Tibial artery (tissue), 4 donors: Measurements from ENCODE around the gene CACNB3.
"Not testable (repeated sequence)": the region's sequence is repeated elsewhere in the genome, so short reads cannot be mapped to it uniquely, and the experiment has no call there.

Source experiments
- DNase-seq, 2 donors: peaks; one replicate each; pipeline ENCODE4 v3.0.0-alpha.2; 2019
- H3K27ac ChIP-seq, 2 donors: fragments of 200-600 bp; sonication (generic) in 1 of 2; 1 replicate in 1 of 2; 2 replicates in 1 of 2; pipeline ENCODE4 v1.5.1; 2018 to 2019; ENCODE audit warnings: mild to moderate bottlenecking in 1 of 2
- H3K27me3 ChIP-seq, 2 donors: fragments of 200-600 bp; sonication (generic) in 1 of 2; one replicate each; pipeline versions ENCODE4 v1.5.1 to v1.6.0; 2016 to 2019
- H3K36me3 ChIP-seq, 3 donors: fragments of 200-600 bp; sonication (generic) in 2 of 3; one replicate each; pipeline ENCODE4 v1.5.1; 2016 to 2019; ENCODE audit warnings: mild to moderate bottlenecking in 2 of 3
- H3K4me1 ChIP-seq, 4 donors: fragments of 200-600 bp; sonication (generic) in 2 of 4; 1 replicate in 3 of 4; 2 replicates in 1 of 4; pipeline ENCODE4 v1.5.1; 2016 to 2019
- H3K4me3 ChIP-seq, 2 donors: fragments of 200-600 bp; sonication (generic) in 1 of 2; 1 replicate in 1 of 2; 2 replicates in 1 of 2; pipeline ENCODE4 v1.5.1; 2018 to 2019; ENCODE audit warnings: mild to moderate bottlenecking in 2 of 2
- H3K9me3 ChIP-seq, 3 donors: fragments of 200-600 bp; sonication (generic) in 1 of 3; one replicate each; pipeline ENCODE4 v1.5.1; 2016 to 2019
- CTCF ChIP-seq, 2 experiments: fragments of 200-600 bp in 1 of 2; fragments of 450-650 bp in 1 of 2; IDR thresholded peaks; one replicate each; pipeline ENCODE4 v1.5.1; 2017 to 2019; ENCODE audit warnings: antibody characterized with exemption in 2 of 2, mild to moderate bottlenecking in 1 of 2, moderate library complexity in 1 of 2
- intact Hi-C: fragments of 100-400 bp; cut with DNase I; formaldehyde crosslinking; loops from one replicate; pipeline ENCODE4 v1.15.0; 2023; ENCODE audit warnings: low total_unique reads

The CACNB3 gene

GRCh38 chr12:48858043-48858442, 39.7 kb downstream of the CACNB3 start:
- H3K36me3 ChIP-seq: peaks cover 0 to 5% (median 0%) of the 10 kb centered on the region in 3 donors
- no peaks in the 10 kb centered on the region for H3K9me3 ChIP-seq
- peaks cover 0 to 3% (median under 1%) of the 10 kb centered on the region in 4 donors for H3K4me1 ChIP-seq
- no peak for TF ChIP-seq CTCF (IDR thresholded peaks at IDR 0.05)
- no peak overlapping the region for H3K4me3 ChIP-seq
- intact Hi-C loops: no loop called here
- peaks cover 0 to 10% of the 10 kb centered on the region in 2 donors for H3K27me3 ChIP-seq
- DNase-seq: no peak
- H3K27ac ChIP-seq: no peak overlapping the region

- Histone ChIP-seq H3K9me3 (no peaks in the 10 kb centered on the region), H3K4me3 (no peak overlapping the region), H3K4me1 (peaks cover 0 to 5% (median 0%) of the 10 kb centered on the region in 4 donors), H3K36me3 (peaks cover 0 to 5% (median 0%) of the 10 kb centered on the region in 3 donors), H3K27ac (no peak overlapping the region), H3K27me3 (peaks cover 0 to 25% of the 10 kb centered on the region in 2 donors)
- intact Hi-C loops: loop anchor here (10.0 kb wide), 1 partner anchor 125 kb away; no protein-coding TSS in a partner anchor
- TF ChIP-seq CTCF (IDR thresholded peaks at IDR 0.05): no peak
- no peak for DNase-seq
These were observed 41.3 kb downstream of the CACNB3 start for GRCh38 chr12:48859607-48860006.

GRCh38 chr12:48860236-48860635, 41.9 kb downstream of the CACNB3 start:
- H3K4me1 ChIP-seq, H3K36me3 ChIP-seq, H3K9me3 ChIP-seq, DNase-seq, H3K4me3 ChIP-seq, H3K27ac ChIP-seq: not testable (repeated sequence)
- intact Hi-C loops: loop anchor here (10.0 kb wide), 1 partner anchor 125 kb away; no protein-coding TSS in a partner anchor
- H3K27me3 ChIP-seq: peaks cover 0 to 30% of the 10 kb centered on the region in 2 donors

GRCh38 chr12:48861111-48861510, 42.8 kb downstream of the CACNB3 start:
- peaks cover 0 to 12% (median 7%) of the 10 kb centered on the region in 4 donors for H3K4me1 ChIP-seq
- DNase-seq: no peak
- H3K9me3 ChIP-seq: no peaks in the 10 kb centered on the region
- peaks cover 0 to 30% of the 10 kb centered on the region in 2 donors for H3K27me3 ChIP-seq
- intact Hi-C loops: loop anchor here (10.0 kb wide), 1 partner anchor 124 kb away; no protein-coding TSS in a partner anchor
- H3K36me3 ChIP-seq: peaks cover 0 to 5% (median 0%) of the 10 kb centered on the region in 3 donors
- TF ChIP-seq CTCF (IDR thresholded peaks at IDR 0.05): no peak
- H3K4me3 ChIP-seq: no peak overlapping the region
- H3K27ac ChIP-seq: no peak overlapping the region

- no peak for TF ChIP-seq CTCF (IDR thresholded peaks at IDR 0.05)
- intact Hi-C loops: loop anchor here (10.0 kb wide), 1 partner anchor 122 kb away; no protein-coding TSS in a partner anchor
- peaks cover 0 to 30% of the 10 kb centered on the region in 2 donors for H3K27me3 ChIP-seq
- H3K36me3 ChIP-seq: no peaks in the 10 kb centered on the region
- H3K4me3 ChIP-seq: no peak overlapping the region
- no peaks in the 10 kb centered on the region for H3K9me3 ChIP-seq
- peaks cover 0 to 12% (median 9%) of the 10 kb centered on the region in 4 donors for H3K4me1 ChIP-seq
- no peak overlapping the region for H3K27ac ChIP-seq
- no peak for DNase-seq
These were observed 44.5 kb downstream of the CACNB3 start for GRCh38 chr12:48862760-48863159.

- Histone ChIP-seq H3K4me1 (peaks cover 0 to 12% (median 9%) of the 10 kb centered on the region in 4 donors), H3K9me3 (no peaks in the 10 kb centered on the region), H3K36me3 (no peaks in the 10 kb centered on the region), H3K4me3 (no peak overlapping the region), H3K27me3 (peaks cover 0 to 30% of the 10 kb centered on the region in 2 donors), H3K27ac (no peak overlapping the region)
- TF ChIP-seq CTCF (IDR thresholded peaks at IDR 0.05): no peak
- intact Hi-C loops: loop anchor here (10.0 kb wide), 1 partner anchor 122 kb away; no protein-coding TSS in a partner anchor
- no peak for DNase-seq
These were observed 45.0 kb downstream of the CACNB3 start for GRCh38 chr12:48863291-48863690.
